HepG2 (cell line): ENCODE measurements around the gene PPFIA2. TPM values are rescaled to one million over a fixed set of nuclear protein-coding genes. Genes with fewer than 3 reads are reported as not detected.

ENCODE experiments used
- ATAC-seq: fragments of 200-7000 bp; cut with Tn5 transposase; 3 replicates; pipeline ENCODE4 v1.9.1; 2020; ENCODE audit warnings: mild to moderate bottlenecking, moderate library complexity
- BruUV-seq: library from RNA; stranded (reverse); fragments of 400-500 nt; replicated peaks from 2 replicates; lab custom pipeline; 2021; lab: Mats Ljungman, UMichigan
- CTCF ChIA-PET: fragments of 300-600 bp; formaldehyde crosslinking; extraction: SDS; loops from one replicate; lab custom pipeline; 2021; ENCODE audit warnings: low total read pairs, inconsistent platforms, low intra/inter-chr PET ratio; lab: Yijun Ruan, JAX
- POLR2A ChIA-PET: fragments of 350-600 bp; sonication (Branson Sonifier 250); formaldehyde crosslinking; loops from one replicate; lab custom pipeline; 2020; ENCODE audit warnings: antibody characterized with exemption, inconsistent platforms; lab: Yijun Ruan, JAX
- DNase-seq: peaks from one replicate; pipeline ENCODE4 v3.0.0-alpha.2; 2015; ENCODE audit warnings: low spot score
- FAIRE-seq: peaks from 3 replicates; lab custom pipeline; 2011; peaks lifted over from hg19 to GRCh38; lab: Jason Lieb, UNC
- H2AFZ ChIP-seq: one replicate; pipeline ENCODE4 v1.6.1; 2011; ENCODE audit warnings: low read length, inconsistent platforms
- H3K27ac ChIP-seq: fragments of 300-600 bp; 3 replicates; pipeline ENCODE4 v1.8.0; 2011; ENCODE audit warnings: mixed run types, mild to moderate bottlenecking, mixed read lengths, low read length, inconsistent platforms; ENCODE audit not compliant: insufficient read depth; ENCODE audit errors: extremely low read length
- H3K27me3 ChIP-seq, 2 experiments: fragments of 200-600 bp in 1 of 2; 2 replicates in 1 of 2; 3 replicates in 1 of 2; pipeline versions ENCODE4 v1.6.0 to v1.8.0; 2011; ENCODE audit warnings: low read length in 2 of 2, mild to moderate bottlenecking in 2 of 2, moderate library complexity in 2 of 2, inconsistent platforms in 1 of 2; ENCODE audit not compliant: insufficient read depth in 2 of 2, control insufficient read depth in 1 of 2
- H3K36me3 ChIP-seq, 2 experiments: fragments of 200-600 bp in 1 of 2; replicated peaks in 1 of 2; 2 replicates in 1 of 2; 3 replicates in 1 of 2; pipeline versions ENCODE4 v1.5.1 to v1.8.0; 2011; ENCODE audit warnings: low read length in 2 of 2, inconsistent platforms in 1 of 2; ENCODE audit not compliant: insufficient read depth in 2 of 2, control insufficient read depth in 1 of 2
- H3K4me1 ChIP-seq: 2 replicates; pipeline ENCODE4 v1.5.1; 2012; ENCODE audit warnings: low read length, inconsistent platforms; ENCODE audit not compliant: insufficient read depth
- H3K4me2 ChIP-seq: 2 replicates; pipeline ENCODE4 v1.6.0; 2011; ENCODE audit warnings: low read depth, low read length, inconsistent platforms
- H3K4me3 ChIP-seq, 3 experiments: fragments of 200-600 bp in 1 of 3; sonication (generic), shearing (Covaris generic) in 1 of 3; replicated peaks in 1 of 3; 2 replicates each; pipeline ENCODE4 v1.5.1; 2011 to 2016; ENCODE audit warnings: low read length in 3 of 3, inconsistent platforms in 2 of 3, low read depth in 2 of 3, mild to moderate bottlenecking in 2 of 3, control low read depth in 1 of 3, mixed read lengths in 1 of 3; ENCODE audit not compliant: insufficient read depth in 1 of 3
- H3K79me2 ChIP-seq: one replicate; pipeline ENCODE4 v1.6.1; 2011; ENCODE audit warnings: low read length, inconsistent platforms; ENCODE audit not compliant: insufficient read depth
- H3K9ac ChIP-seq: 2 replicates; pipeline ENCODE4 v1.6.0; 2011; ENCODE audit warnings: mild to moderate bottlenecking, low read depth, low read length, inconsistent platforms; ENCODE audit not compliant: insufficient read depth
- H3K9me3 ChIP-seq: 2 replicates; pipeline ENCODE4 v1.5.1; 2012; ENCODE audit warnings: mild to moderate bottlenecking, low read length
- H4K20me1 ChIP-seq: 2 replicates; pipeline ENCODE4 v1.6.0; 2011; ENCODE audit warnings: inconsistent platforms, mild to moderate bottlenecking, low read length, moderate library complexity; ENCODE audit not compliant: insufficient read depth
- AHR ChIP-seq: IDR thresholded peaks from 2 replicates; pipeline ENCODE4 v1.6.1; 2018; ENCODE audit warnings: missing genetic modification reagents, missing compliant biosample characterization
- ATF1 ChIP-seq: IDR thresholded peaks from 2 replicates; pipeline ENCODE4 v1.6.1; 2016; ENCODE audit warnings: mild to moderate bottlenecking, control low read depth
- CBX5 ChIP-seq: sonication (generic); formaldehyde crosslinking; IDR thresholded peaks from 2 replicates; pipeline ENCODE4 v1.4.0; 2020; ENCODE audit warnings: missing genetic modification reagents, borderline replicate concordance
- CC2D1A ChIP-seq: sonication (generic); formaldehyde crosslinking; IDR thresholded peaks from 2 replicates; pipeline ENCODE4 v1.8.1; 2023; ENCODE audit warnings: mild to moderate bottlenecking, missing genetic modification reagents
- SRSF1 ChIP-seq: fragments of 200-400 bp; formaldehyde crosslinking; optimal IDR thresholded peaks from 2 replicates; pipeline ENCODE3; 2017; ENCODE audit warnings: mild to moderate bottlenecking, low read depth, low read length, moderate library complexity
- SSRP1 ChIP-seq: IDR thresholded peaks from 2 replicates; pipeline ENCODE4 v1.6.1; 2016; ENCODE audit warnings: control low read depth
- ZNF878 ChIP-seq: sonication (generic); formaldehyde crosslinking; IDR thresholded peaks from 2 replicates; pipeline ENCODE4 v1.8.1; 2023; ENCODE audit warnings: mild to moderate bottlenecking, missing genetic modification reagents, moderate library complexity
- WGBS: methylation state at CpG from one replicate; pipeline ENCODE4 v1.1.6; 2017; ENCODE audit warnings: low lambda C conversion rate; 5-methylcytosine and 5-hydroxymethylcytosine counted together
- in situ Hi-C: cut with HindIII; loops from 2 replicates; pipeline ENCODE4 v1.10.0; 2017; ENCODE audit warnings: low pct_unique_long_range_greater_than_20kb; ENCODE audit not compliant: extremely low pct_ligation_motif_present
- intact Hi-C: fragments of 100-400 bp; cut with micrococcal nuclease; formaldehyde crosslinking; loops from one replicate; pipeline ENCODE4 v1.10.0; 2022; ENCODE audit not compliant: unreplicated experiment
- polyA plus RNA-seq, 8 experiments: library from polyadenylated mRNA; depleted of rRNA in 3 of 8; stranded (reverse) in 7 of 8; unstranded in 1 of 8; fragments of >200 nt; fragmentation: Illumina TruSeq in 4 of 8; extraction: Trizol in 4 of 8; gene quantifications; 2 replicates each; pipeline versions ENCODE4 v1.2.1 to v1.2.3, GENCODE V29; 2011 to 2016; ENCODE audit warnings: low read depth in 4 of 8, missing spikeins in 1 of 8, mixed read lengths in 1 of 8; ENCODE audit not compliant: insufficient read depth in 1 of 8
- total RNA-seq, 5 experiments: library from RNA; depleted of rRNA; stranded (reverse); fragments of >200 nt; fragmentation: Illumina TruSeq; extraction: Trizol; gene quantifications; 2 replicates each; pipeline ENCODE4 v1.2.3, GENCODE V29; 2016; ENCODE audit warnings: low read depth in 1 of 5
- TF ChIP-seq, protein P1 (sequence below): sonication (generic); formaldehyde crosslinking; conservative IDR thresholded peaks from 2 replicates; pipeline ENCODE4 v1.5.0; 2020; ENCODE audit warnings: missing genetic modification reagents
- TF ChIP-seq, protein P2 (sequence below): IDR thresholded peaks from 2 replicates; pipeline ENCODE4 v1.6.1; 2016; ENCODE audit warnings: low read depth, control low read depth
- TF ChIP-seq, protein P3 (sequence below): IDR thresholded peaks from 2 replicates; pipeline ENCODE4 v1.6.1; 2016; ENCODE audit warnings: mild to moderate bottlenecking, missing biosample characterization, missing genetic modification reagents
- TF ChIP-seq, protein P4 (sequence below): IDR thresholded peaks from 2 replicates; pipeline ENCODE4 v1.6.1; 2016; ENCODE audit warnings: low read depth, borderline replicate concordance

PPFIA2 gene
- total and polyA plus RNA-seq, 2 of the 13 experiments (the other 11 are each of a cell fraction or from before 2014, with no cell fraction given): 0.05 TPM; not detected in 1

DNA sequence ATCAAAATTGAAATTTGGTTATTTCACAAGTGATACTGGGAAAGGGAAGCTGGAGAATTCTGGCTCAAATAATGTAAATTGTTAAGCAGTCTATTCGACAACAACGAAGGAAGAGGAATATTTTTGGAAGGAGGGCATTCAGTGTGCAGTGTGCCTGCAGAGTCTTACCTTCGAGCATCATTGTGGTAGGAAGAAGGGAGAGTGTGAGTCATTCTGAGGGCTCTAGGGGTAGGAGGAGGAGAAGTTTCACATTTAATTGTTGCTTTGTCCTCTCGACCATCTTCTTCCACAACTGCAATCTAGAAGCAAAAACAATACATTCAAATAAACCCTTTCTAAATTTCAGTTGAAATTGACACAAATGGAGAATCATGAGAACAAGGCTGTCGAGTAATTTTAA is 418.2 kb downstream of the PPFIA2 start:
- ChIA-PET POLR2A (no interaction called here), CTCF (no interaction called here)
- ATAC-seq (no peak), FAIRE-seq (no peak), DNase-seq (no peak)
- intact Hi-C loops: no loop called here
- WGBS: 0% methylated on average over 5 of the region's 5 CpGs
- no peak overlapping the region for H2AFZ ChIP-seq
- no peaks in the 10 kb centered on the region for H3K36me3 ChIP-seq
- H3K4me3 ChIP-seq: no peak overlapping the region
- H3K4me1 ChIP-seq: no peaks in the 10 kb centered on the region
- no peak overlapping the region for H3K9ac ChIP-seq
- no peaks in the 10 kb centered on the region for H3K79me2 ChIP-seq
- H4K20me1 ChIP-seq: no peaks in the 10 kb centered on the region
- no peaks in the 10 kb centered on the region for H3K27me3 ChIP-seq
- no peak overlapping the region for H3K4me2 ChIP-seq
- TF ChIP-seq, protein P1, sequence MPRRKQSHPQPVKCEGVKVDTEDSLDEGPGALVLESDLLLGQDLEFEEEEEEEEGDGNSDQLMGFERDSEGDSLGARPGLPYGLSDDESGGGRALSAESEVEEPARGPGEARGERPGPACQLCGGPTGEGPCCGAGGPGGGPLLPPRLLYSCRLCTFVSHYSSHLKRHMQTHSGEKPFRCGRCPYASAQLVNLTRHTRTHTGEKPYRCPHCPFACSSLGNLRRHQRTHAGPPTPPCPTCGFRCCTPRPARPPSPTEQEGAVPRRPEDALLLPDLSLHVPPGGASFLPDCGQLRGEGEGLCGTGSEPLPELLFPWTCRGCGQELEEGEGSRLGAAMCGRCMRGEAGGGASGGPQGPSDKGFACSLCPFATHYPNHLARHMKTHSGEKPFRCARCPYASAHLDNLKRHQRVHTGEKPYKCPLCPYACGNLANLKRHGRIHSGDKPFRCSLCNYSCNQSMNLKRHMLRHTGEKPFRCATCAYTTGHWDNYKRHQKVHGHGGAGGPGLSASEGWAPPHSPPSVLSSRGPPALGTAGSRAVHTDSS (CRISPR knock-in tag): no peak
- TF ChIP-seq AHR: no peak
- TF ChIP-seq, protein P2, sequence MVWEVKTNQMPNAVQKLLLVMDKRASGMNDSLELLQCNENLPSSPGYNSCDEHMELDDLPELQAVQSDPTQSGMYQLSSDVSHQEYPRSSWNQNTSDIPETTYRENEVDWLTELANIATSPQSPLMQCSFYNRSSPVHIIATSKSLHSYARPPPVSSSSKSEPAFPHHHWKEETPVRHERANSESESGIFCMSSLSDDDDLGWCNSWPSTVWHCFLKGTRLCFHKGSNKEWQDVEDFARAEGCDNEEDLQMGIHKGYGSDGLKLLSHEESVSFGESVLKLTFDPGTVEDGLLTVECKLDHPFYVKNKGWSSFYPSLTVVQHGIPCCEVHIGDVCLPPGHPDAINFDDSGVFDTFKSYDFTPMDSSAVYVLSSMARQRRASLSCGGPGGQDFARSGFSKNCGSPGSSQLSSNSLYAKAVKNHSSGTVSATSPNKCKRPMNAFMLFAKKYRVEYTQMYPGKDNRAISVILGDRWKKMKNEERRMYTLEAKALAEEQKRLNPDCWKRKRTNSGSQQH (CRISPR knock-in tag): no peak
- TF ChIP-seq, protein P3, sequence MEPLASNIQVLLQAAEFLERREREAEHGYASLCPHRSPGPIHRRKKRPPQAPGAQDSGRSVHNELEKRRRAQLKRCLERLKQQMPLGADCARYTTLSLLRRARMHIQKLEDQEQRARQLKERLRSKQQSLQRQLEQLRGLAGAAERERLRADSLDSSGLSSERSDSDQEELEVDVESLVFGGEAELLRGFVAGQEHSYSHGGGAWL (CRISPR knock-in tag): no peak
- no peak for TF ChIP-seq SRSF1
- no peak for TF ChIP-seq SSRP1 (CRISPR knock-in tag)
- TF ChIP-seq ZNF878 (CRISPR knock-in tag): no peak
- no peak for TF ChIP-seq CBX5
- no peak for TF ChIP-seq ATF1 (CRISPR knock-in tag)
- TF ChIP-seq, protein P4, sequence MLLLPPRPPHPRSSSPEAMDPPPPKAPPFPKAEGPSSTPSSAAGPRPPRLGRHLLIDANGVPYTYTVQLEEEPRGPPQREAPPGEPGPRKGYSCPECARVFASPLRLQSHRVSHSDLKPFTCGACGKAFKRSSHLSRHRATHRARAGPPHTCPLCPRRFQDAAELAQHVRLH (CRISPR knock-in tag): no peak
- no peak for TF ChIP-seq CC2D1A (CRISPR knock-in tag)
- H3K9me3 ChIP-seq: no peaks in the 10 kb centered on the region
- in situ Hi-C loops: no loop called here
- BruUV-seq: no TSS peak
- H3K27ac ChIP-seq: no peak overlapping the region
